GM19397 (cell line): ENCODE measurements around the gene ACOT2.
A peak's percentile ranks its signal among the peaks of the same experiment; 100 is the strongest.
"Not testable (repeated sequence)": the region's sequence is repeated elsewhere in the genome, so short reads cannot be mapped to it uniquely, and the experiment has no call there.

Experiments used
- ATAC-seq: cut with Tn5 transposase; IDR thresholded peaks from one replicate; pipeline ENCODE4 v1.9.1; 2021; ENCODE audit warnings: mild to moderate bottlenecking, moderate library complexity; ENCODE audit not compliant: unreplicated experiment

Gene ACOT2

GRCh38 chr14:73567358-73567757 lies 1.7 kb upstream of the ACOT2 start:
- no peak for ATAC-seq

DNA sequence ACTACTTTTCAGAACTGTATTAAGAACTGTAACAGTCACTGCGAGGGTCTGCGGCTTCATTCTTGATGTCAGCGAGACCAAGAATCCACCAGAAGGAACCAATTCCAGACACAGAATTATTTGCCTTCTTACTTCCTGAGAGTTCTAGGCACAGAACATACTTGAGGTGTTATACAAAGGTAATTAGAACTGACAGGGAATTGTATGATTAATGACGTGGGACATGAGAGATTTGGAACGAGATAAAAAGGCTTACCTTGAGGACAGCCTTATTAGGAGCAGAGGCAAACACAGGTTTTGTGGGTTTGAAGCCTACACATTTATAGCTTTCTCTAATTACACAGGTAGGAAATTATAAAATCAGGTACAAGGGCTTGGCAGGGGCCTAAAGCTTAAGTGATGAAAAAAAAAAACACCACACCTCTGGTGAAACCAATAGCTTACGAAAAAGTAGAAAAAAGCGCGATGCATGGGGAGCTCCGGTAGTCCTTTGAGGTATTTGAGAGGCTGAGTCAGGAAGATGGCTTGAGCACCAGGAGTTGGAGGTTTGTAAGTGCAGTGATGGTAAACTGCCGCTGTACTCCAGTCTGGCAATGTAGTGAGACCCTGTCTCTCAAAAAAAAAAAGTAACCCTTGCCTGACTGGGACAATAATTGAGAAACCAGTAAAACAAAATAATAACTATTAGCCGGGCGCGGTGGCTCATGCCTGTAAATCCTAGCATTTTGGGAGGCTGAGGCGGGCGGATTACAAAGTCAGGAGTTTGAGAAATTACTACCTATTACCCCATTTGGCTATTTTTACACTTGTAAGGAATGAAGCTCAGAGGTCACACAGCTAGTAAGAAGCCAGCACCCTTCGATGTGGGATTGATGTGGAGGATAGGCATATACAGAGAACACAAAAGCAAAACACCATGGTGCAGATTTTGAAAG lies 795 bp upstream of the ACOT2 start:
- no peak for ATAC-seq

- ATAC-seq = not testable (repeated sequence)
Measured at GRCh38 chr14:73568886-73569184, 178 bp upstream of the ACOT2 start.

- not testable (repeated sequence) for ATAC-seq
Measured at GRCh38 chr14:73570913-73571312, 1.9 kb downstream of the ACOT2 start.

GRCh38 chr14:73573034-73573433 lies 4.0 kb downstream of the ACOT2 start:
- ATAC-seq = not testable (repeated sequence)

DNA sequence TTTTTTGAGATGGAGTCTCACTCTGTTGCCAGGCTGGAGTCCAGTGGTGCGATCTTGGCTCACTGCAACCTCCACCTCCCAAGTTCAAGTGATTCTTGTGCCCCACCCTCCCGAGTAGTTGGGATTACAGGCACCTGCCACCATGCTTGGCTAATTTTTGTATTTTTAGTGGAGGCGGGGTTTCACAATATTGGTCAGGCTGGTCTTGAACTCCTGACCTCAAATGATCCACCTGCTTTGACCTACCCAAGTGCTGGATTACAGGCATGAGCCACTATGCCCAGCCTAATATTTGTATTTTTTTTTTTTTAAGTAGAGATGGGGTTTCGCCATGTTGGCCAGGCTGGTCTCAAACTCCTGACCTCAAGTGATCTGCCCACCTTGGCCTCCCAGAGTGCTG lies 4.7 kb downstream of the ACOT2 start:
- ATAC-seq = not testable (repeated sequence)

DNA sequence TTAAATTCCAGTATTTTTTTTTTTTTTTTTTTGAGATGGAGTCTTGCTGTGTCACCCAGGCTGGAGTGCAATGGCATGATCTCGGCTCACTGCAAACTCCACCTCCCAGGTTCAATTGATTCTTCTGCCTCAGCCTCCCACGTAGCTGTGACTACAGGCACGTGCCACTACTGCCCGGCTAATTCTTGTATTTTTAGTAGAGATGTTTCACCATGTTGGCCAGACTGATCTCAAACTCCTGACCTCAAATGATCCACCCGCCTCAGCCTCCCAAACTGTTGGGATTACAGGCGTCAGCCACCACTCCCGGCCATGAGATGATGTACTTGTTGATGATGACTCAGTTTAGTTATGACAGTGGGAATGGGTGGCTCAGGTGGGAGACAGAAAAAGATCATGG lies 5.2 kb downstream of the ACOT2 start:
- not testable (repeated sequence) for ATAC-seq

DNA sequence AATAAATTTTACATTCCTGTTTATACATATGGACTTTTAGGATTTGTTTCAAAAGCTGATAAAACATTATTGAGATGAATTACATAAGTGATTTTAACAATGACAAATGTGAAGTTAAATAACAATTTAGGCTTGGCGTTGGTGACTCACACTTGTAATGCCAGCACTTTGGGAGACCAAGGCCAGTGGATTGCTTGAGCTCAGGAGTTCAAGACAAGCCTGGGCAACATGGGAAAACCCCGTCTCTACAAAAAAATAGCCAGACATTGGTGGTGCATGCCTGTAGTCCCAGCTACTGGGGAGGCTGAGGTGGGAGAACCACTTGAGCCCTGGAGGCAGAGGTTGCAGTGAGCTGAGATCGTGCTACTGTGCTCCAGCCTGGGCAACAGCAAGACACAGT lies 7.4 kb downstream of the ACOT2 start:
- ATAC-seq = no peak

DNA sequence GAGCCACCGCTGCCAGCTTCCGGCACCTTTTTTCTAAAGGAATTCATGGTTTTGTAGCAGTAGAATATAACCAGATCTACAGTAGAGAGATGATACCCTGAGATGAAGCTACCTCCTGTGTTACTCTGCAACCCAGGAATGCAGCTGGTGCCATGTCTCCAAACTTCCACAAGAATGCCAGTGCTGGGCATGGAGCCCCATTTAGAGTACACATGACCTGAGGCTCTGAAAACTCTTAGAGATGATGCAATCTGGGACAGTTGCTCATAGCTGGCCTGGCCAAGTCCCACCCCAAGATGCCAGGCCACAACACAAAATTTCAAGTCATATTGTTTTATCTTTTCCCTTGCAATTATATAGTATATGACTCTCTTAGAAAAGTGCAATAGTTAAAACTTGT lies 8.2 kb downstream of the ACOT2 start:
- not testable (repeated sequence) for ATAC-seq

GRCh38 chr14:73582102-73582979 lies 13.3 kb downstream of the ACOT2 start:
- not testable (repeated sequence) for ATAC-seq

DNA sequence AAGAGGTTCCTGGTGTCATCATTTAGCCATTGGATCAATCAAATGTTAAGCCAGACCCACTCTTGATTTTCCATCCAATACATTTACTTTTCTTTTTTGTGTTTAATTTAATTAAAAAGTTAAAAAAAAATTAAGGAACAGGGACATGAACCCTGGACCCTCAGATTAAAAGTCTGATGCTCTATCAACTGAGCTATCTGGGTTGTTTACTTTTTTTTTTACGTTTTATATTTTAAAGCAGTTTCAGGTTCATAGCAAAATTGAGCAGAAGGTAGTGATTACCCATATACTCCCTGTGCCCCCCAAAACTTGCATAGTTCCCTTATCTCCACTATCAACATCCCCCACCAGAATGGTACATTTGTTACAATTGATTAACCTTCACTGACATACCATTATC lies 19.7 kb downstream of the ACOT2 start:
- ATAC-seq = no peak

DNA sequence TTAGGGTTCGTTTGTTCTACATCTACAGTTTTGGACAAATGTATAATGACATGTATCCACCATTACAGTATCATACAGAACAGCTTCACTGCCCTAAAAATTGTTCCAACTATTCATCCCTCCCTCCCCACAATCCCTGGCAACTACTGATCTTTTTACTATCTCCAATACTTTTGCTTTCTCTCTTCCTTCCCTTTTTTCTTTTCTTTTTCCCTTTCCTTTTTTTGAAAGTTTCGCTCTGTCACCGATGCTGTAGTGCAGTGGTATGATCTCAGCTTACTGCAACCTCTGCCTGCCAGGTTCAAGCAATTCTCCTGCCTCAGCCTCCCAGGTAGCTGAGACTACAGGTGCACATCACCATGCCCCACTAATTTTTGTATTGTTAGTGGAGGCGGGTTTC lies 20.1 kb downstream of the ACOT2 start:
- no peak for ATAC-seq

GRCh38 chr14:73590673-73591004 lies 21.6 kb downstream of the ACOT2 start:
- not testable (repeated sequence) for ATAC-seq

GRCh38 chr14:73591690-73592449 lies 22.9 kb downstream of the ACOT2 start, which contains the start of gene ACOT4:
TSS of gene ACOT4 (plus strand) at chr14:73591873. CDS start at chr14:73591960, 87 bp downstream.
- peak; percentile 57 for ATAC-seq

- no peak for ATAC-seq
Measured at GRCh38 chr14:73594491-73594890, 25.5 kb downstream of the ACOT2 start.

DNA sequence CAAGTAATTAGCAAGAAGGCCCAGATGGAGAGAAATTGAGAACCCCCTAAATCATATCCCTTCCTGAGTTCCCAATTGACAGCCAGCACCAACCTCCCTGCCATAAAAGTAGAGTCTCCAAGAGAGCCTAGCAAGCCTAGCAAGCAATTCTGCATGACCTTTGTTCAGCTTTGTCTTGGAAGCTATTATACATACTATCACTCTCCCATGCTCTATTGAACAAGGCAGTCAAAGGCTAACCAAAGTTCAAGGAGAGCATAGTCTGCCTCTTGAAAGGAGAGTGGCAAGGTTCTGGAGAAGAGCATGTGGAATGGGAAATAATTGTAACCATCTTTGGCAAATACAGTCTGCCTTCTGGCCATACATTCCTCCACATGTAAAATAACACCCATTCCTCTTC lies 30.5 kb downstream of the ACOT2 start:
- no peak for ATAC-seq

DNA sequence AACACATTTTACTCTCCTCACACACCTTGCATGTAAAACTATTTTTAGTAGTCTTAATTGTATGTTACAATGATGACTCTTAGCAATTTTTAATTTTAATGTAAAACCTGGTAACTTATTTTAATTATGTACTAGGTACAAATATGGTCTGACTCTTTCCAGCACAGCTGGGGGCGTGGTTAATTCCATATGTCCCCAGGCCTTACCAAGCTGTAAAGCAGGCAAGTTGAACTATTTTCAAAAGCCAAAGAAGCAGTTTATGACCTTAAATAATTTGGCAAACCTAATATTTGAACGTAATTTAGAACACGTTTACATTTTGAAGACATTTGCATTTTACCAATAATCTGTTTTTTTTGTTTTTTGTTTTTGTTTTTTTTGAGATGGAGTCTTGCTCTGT lies 34.0 kb downstream of the ACOT2 start:
- no peak for ATAC-seq

DNA sequence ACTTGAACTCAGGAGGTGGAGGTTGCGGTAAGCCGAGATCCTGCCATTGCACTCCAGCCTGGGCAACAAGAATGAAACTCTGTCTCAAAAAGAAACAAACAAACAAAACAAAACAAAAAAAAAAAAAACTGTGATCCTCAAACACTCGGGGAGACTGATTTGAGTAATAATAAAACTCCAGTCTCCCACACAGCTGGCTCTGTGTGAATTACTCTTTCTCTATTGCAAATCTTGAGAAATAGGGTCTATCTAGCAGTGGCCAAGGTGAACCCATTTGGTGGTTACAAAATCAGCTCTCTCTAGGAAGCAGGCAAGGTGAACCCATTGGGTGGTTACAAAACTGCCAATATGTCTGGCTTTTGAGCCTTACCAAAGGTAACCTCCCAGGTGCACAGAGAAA lies 37.3 kb downstream of the ACOT2 start:
- no peak for ATAC-seq

- ATAC-seq = no peak
Measured at GRCh38 chr14:73607241-73607640, 38.2 kb downstream of the ACOT2 start.

GRCh38 chr14:73610687-73611086 lies 41.7 kb downstream of the ACOT2 start:
- ATAC-seq = no peak
